HEK293T (cell line): ENCODE data around the gene NPHS1.
"Not testable (repeated sequence)": the region's sequence is repeated elsewhere in the genome, so short reads cannot be mapped to it uniquely, and the experiment has no call there.

ENCODE experiments used
- CTCF ChIA-PET: fragments of 350-600 bp; formaldehyde crosslinking; extraction: SDS; loops from one replicate; lab custom pipeline; 2021; ENCODE audit warnings: antibody characterized with exemption, inconsistent platforms; lab: Yijun Ruan, JAX
- POLR2A ChIA-PET: fragments of 350-600 bp; formaldehyde crosslinking; extraction: SDS; loops from one replicate; lab custom pipeline; 2020; ENCODE audit warnings: antibody characterized with exemption, inconsistent platforms; lab: Yijun Ruan, JAX
- DNase-seq: peaks from one replicate; pipeline ENCODE4 v3.0.0; 2012; ENCODE audit warnings: mixed read lengths; ENCODE audit errors: extremely low spot score
- ARNT ChIP-seq: fragments of 450-650 bp; IDR thresholded peaks from 2 replicates; pipeline ENCODE4 v1.6.1; 2017; ENCODE audit warnings: mild to moderate bottlenecking
- BHLHE40 ChIP-seq: fragments of 450-650 bp; IDR thresholded peaks from 2 replicates; pipeline ENCODE4 v1.6.1; 2016; ENCODE audit warnings: mild to moderate bottlenecking, moderate library complexity, borderline replicate concordance
- CTBP1 ChIP-seq: fragments of 450-650 bp; IDR thresholded peaks from 2 replicates; pipeline ENCODE4 v1.6.1; 2016; ENCODE audit warnings: borderline replicate concordance
- ELF4 ChIP-seq: fragments of 450-650 bp; IDR thresholded peaks from 2 replicates; pipeline ENCODE4 v1.6.1; 2017; ENCODE audit warnings: antibody characterized with exemption
- FOXA1 ChIP-seq: fragments of 450-650 bp; IDR thresholded peaks from 2 replicates; pipeline ENCODE4 v1.6.1; 2016; ENCODE audit warnings: mild to moderate bottlenecking
- FOXK2 ChIP-seq: fragments of 450-650 bp; IDR thresholded peaks from 2 replicates; pipeline ENCODE4 v1.6.1; 2016; ENCODE audit warnings: mild to moderate bottlenecking
- FOXM1 ChIP-seq: fragments of 450-650 bp; IDR thresholded peaks from 2 replicates; pipeline ENCODE4 v1.6.1; 2017; ENCODE audit warnings: mild to moderate bottlenecking, borderline replicate concordance
- HDGF ChIP-seq: fragments of 450-650 bp; IDR thresholded peaks from 2 replicates; pipeline ENCODE4 v1.6.1; 2017; ENCODE audit warnings: antibody characterized with exemption, borderline replicate concordance
- L3MBTL2 ChIP-seq: fragments of 450-650 bp; conservative IDR thresholded peaks from 2 replicates; pipeline ENCODE4 v1.6.1; 2016; ENCODE audit warnings: mild to moderate bottlenecking
- LEF1 ChIP-seq: fragments of 450-650 bp; IDR thresholded peaks from 2 replicates; pipeline ENCODE4 v1.6.1; 2017; ENCODE audit warnings: mild to moderate bottlenecking, borderline replicate concordance
- NFRKB ChIP-seq: fragments of 450-650 bp; IDR thresholded peaks from 2 replicates; pipeline ENCODE4 v1.6.1; 2016; ENCODE audit warnings: mild to moderate bottlenecking, moderate library complexity
- SP1 ChIP-seq: fragments of 450-650 bp; IDR thresholded peaks from 2 replicates; pipeline ENCODE4 v1.6.1; 2017
- SUZ12 ChIP-seq: fragments of 450-650 bp; IDR thresholded peaks from 2 replicates; pipeline ENCODE4 v1.6.1; 2016; ENCODE audit warnings: mild to moderate bottlenecking
- TARDBP ChIP-seq: fragments of 450-650 bp; IDR thresholded peaks from 2 replicates; pipeline ENCODE4 v1.6.1; 2016
- ZNF384 ChIP-seq: fragments of 450-650 bp; IDR thresholded peaks from 2 replicates; pipeline ENCODE4 v1.6.1; 2016
- TF ChIP-seq, protein P1 (sequence below): fragments of 450-650 bp; IDR thresholded peaks from 2 replicates; pipeline ENCODE4 v1.6.1; 2016

The NPHS1 gene

DNA sequence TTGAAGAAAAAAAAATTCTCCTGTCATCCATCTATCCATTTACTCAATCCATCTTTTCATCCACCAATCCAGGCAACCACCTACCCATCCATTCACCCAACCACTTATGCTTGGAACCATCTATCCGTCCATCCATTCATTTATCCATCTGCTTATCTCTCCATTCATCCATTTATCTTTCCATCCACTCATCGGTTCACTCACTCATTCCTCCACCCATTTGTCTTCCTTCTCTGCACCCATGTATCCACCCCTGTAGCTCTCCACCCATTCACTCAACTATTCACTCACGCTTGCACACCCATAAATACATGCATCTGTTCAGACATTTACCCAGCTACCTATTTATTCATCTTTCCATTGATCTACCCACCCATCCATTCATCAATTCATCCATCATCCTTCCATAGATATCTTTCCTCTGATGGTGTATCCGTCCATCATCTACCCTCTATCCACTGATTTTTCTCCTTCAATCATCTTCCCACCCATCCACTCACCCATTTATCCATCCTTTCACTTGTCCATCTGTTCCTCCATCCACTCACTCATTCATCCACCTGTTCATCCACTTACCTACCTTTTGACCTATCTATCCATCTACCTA is 9.5 kb downstream of the NPHS1 start:
- no peak for DNase-seq
- ChIA-PET POLR2A (no interaction called here), CTCF (no interaction called here)
- TF ChIP-seq ARNT, result no peak
- TF ChIP-seq LEF1, result no peak
- no peak for TF ChIP-seq SUZ12
- no peak for TF ChIP-seq FOXM1
- TF ChIP-seq TARDBP, result no peak
- no peak for TF ChIP-seq NFRKB
- no peak for TF ChIP-seq ZNF384

DNA sequence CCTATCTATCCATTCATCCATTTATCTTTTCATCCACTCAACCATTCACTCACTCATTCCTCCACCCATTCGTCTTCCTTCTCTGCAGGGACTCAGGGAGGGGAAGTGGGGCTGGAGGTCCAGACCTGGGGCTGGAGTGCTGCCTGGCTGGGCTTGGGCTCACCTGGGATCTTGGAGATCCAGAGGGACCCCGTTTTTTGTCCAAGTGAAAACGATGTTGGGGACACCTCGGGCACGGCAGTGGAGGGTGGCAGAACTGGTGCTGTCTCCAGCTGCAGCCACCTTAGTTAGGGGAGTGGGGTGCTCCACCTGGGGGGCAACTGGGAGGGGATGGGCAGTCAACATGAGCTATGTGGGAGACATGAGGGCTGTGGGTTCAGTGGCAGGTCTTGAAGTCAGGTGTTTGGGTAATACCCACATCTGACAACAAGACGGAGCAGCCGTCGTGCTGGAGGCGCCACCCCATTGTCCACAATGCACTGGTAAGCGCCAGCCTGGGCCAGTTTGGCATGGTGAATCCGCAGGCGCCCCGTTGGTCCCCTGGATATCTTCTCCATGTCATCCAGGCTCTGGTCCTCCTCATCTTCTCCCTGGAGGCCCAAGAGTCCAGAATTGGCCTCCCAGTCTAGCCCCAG is 10.2 kb downstream of the NPHS1 start:
- ChIA-PET CTCF (no interaction called here), POLR2A (no interaction called here)
- TF ChIP-seq FOXM1, result no peak
- no peak for TF ChIP-seq HDGF
- TF ChIP-seq L3MBTL2, result no peak
- TF ChIP-seq ELF4, result no peak
- TF ChIP-seq, protein P1, sequence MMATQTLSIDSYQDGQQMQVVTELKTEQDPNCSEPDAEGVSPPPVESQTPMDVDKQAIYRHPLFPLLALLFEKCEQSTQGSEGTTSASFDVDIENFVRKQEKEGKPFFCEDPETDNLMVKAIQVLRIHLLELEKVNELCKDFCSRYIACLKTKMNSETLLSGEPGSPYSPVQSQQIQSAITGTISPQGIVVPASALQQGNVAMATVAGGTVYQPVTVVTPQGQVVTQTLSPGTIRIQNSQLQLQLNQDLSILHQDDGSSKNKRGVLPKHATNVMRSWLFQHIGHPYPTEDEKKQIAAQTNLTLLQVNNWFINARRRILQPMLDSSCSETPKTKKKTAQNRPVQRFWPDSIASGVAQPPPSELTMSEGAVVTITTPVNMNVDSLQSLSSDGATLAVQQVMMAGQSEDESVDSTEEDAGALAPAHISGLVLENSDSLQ, result no peak

DNA sequence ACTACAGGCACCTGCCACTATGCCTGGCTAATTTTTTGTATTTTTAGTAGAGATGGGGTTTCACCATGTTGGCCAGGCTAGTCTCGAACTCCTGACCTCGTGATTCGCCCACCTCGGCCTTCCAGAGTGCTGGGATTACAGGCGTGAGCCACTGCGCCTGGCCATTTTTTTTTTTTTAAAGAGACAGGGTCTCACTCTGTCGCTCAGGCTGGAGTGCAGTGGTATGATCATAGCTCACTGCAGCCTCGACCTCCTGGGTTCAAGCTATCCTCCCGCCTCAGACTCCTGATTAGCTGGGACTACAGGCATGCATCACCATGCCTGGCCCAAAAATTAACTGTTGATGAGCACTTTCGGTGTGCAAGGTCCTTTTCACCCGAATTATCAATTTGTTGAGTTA is 16.2 kb downstream of the NPHS1 start:
- POLR2A ChIA-PET, DNase-seq, CTCF ChIA-PET: not testable (repeated sequence)
- TF ChIP-seq ZNF384, result peak; percentile 75

More for the DNA sequence above, 10.2 kb downstream of the NPHS1 start:
- no peak for DNase-seq

DNA sequence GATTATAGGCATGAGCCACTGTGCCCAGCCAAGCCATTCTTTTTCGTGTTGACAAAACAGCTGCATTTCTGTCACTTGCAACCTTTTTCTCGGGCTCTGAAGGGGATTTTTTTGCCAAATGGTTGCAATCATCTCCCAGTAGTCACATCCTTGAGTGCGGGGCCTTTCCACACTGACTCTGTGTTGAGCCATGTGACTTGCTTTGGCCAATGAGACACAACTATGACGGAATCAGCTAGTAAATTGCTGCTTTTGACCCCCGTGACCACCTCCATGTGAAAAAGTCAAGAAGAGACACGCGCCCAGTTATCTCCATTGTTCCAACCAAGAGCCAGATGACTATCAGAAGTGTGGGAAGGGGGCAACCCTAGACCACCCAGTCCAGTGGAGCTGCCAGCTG is 18.3 kb downstream of the NPHS1 start:
- ChIA-PET POLR2A (interaction anchor here (0.7 to 1.2 kb wide), 3 partner anchors 9 to 92 kb away, joined by 3 read pairs; no protein-coding TSS in a partner anchor), CTCF (no interaction called here)
- no peak for TF ChIP-seq SUZ12
- TF ChIP-seq FOXM1, result no peak
- no peak for TF ChIP-seq TARDBP
- no peak for TF ChIP-seq SP1
- no peak for TF ChIP-seq BHLHE40
- no peak for TF ChIP-seq L3MBTL2
- TF ChIP-seq FOXA1, result no peak
- DNase-seq, result no peak

DNA sequence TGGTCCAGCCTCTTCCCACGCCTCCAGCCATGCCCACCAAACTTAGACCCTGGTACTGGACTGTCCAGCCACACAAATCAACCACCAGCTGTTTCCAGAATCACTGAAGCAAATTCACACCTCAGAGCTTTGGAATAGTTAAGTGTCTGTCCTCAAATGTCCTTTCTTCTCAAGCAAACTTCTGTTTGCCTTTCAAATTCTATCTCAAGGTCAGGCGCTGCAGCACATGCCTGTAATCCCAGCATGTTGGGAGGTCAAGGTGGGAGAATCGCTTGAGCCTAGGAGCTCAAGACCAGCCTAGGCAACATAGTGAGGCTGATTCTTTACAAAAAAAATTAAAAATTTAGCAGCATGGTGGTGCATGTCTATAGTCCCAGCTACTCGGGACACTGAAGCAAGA is 20.2 kb downstream of the NPHS1 start:
- ChIA-PET POLR2A (no interaction called here), CTCF (no interaction called here)
- no peak for DNase-seq
- no peak for TF ChIP-seq ARNT
- no peak for TF ChIP-seq TARDBP
- TF ChIP-seq SUZ12, result no peak
- TF ChIP-seq HDGF, result no peak
- TF ChIP-seq FOXA1, result no peak
- no peak for TF ChIP-seq FOXK2
- no peak for TF ChIP-seq ELF4

DNA sequence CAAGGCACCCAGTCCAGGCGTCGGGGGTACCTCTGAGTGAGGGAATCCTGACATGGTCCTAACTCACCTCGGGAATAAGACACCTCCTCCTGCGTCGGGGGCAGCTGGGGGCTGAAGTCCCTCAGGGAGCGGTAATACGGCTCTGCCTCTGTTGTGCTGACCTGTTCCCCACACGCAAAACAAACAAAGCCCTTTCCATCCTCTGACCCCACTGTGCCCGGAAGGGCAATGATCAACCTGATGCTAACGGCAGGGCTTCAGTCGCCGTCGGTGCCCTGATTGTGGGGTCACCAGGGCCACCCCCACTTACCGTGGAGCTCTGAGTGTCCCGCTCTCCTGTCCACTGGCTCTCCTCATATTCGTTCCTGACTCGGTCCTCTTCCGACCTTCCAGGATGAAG is 21.3 kb downstream of the NPHS1 start:
- ChIA-PET POLR2A (no interaction called here), CTCF (no interaction called here)
- no peak for TF ChIP-seq ARNT
- TF ChIP-seq, protein P1, result no peak
- no peak for TF ChIP-seq SUZ12
- TF ChIP-seq BHLHE40, result no peak
- TF ChIP-seq L3MBTL2, result no peak
- no peak for TF ChIP-seq FOXK2
- TF ChIP-seq ZNF384, result no peak
- TF ChIP-seq LEF1, result no peak
- no peak for TF ChIP-seq FOXA1
- no peak for TF ChIP-seq ELF4
- TF ChIP-seq CTBP1, result no peak
- no peak for TF ChIP-seq NFRKB
- TF ChIP-seq FOXM1, result no peak
- no peak for TF ChIP-seq HDGF
- no peak for TF ChIP-seq TARDBP
- TF ChIP-seq SP1, result no peak
- DNase-seq, result no peak

DNA sequence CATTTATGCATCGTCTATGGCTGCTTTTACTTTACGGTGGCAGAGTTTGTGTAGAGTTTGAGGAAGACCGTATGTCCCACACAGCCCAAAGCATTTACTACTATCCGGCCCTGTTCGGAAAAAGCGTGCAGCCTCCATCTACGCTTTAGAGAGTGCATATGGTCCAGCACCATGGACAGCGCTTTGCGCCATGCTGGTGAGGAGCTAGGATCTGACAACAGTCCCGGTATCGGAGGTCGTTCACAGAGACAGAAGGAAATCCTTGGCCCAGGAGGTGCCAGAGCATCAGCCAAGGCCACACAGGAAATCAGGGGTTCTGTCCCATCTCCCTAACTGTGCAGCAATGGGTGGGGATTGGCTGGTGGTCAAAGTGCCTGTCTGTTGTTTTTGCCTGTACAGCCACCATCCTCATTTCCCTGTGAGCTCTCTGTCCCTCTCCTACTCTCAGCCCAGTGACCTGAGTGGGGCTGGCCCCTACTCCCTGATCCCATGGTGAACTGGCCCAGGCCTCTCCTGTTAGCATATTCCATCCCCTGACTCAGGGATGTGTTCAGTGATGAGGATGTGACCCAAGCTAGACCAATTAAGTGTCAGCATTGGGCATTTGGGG is 23.5 kb downstream of the NPHS1 start:
- TF ChIP-seq CTBP1 (no peak), ZNF384 (no peak), SP1 (no peak), TARDBP (no peak), ELF4 (no peak), LEF1 (no peak), FOXK2 (no peak), HDGF (no peak), FOXM1 (no peak), L3MBTL2 (no peak), SUZ12 (no peak), FOXA1 (no peak)
- TF ChIP-seq, protein P1, result no peak
- POLR2A ChIA-PET, result no interaction called here
- CTCF ChIA-PET, result interaction anchor here (1.0 kb wide), 1 partner anchor 9 kb away, joined by 4 read pairs; no protein-coding TSS in a partner anchor
- peak; percentile 66 for DNase-seq
